T-helper 1 cell (primary cell): ENCODE data around the gene C16orf96.
A peak's percentile ranks its signal among the peaks of the same experiment; 100 is the strongest.

Experiments used
- DNase-seq, 5 donors: peaks; one replicate each; pipeline ENCODE4 v3.0.0-alpha.2; 2012 to 2020

C16orf96 gene

GRCh38 chr16:4602331-4602730 lies 46.2 kb downstream of the C16orf96 start:
- no peak for DNase-seq

- no peak for DNase-seq
Observed at GRCh38 chr16:4603624-4604170, 47.6 kb downstream of the C16orf96 start.

- no peak for DNase-seq
Observed at GRCh38 chr16:4604401-4604800, 48.3 kb downstream of the C16orf96 start.

GRCh38 chr16:4606354-4606753 lies 50.2 kb downstream of the C16orf96 start:
- DNase-seq: no peak

GRCh38 chr16:4607841-4608703 lies 51.9 kb downstream of the C16orf96 start:
- no peak for DNase-seq

- no peak for DNase-seq
Observed at GRCh38 chr16:4608704-4608980, 52.5 kb downstream of the C16orf96 start.

GRCh38 chr16:4609200-4610010 lies 53.3 kb downstream of the C16orf96 start:
- no peak for DNase-seq

GRCh38 chr16:4610011-4611005 lies 54.2 kb downstream of the C16orf96 start:
- DNase-seq: no peak

- DNase-seq: no peak
Observed at GRCh38 chr16:4611337-4612021, 55.3 kb downstream of the C16orf96 start.

GRCh38 chr16:4612474-4612931 lies 56.4 kb downstream of the C16orf96 start:
- DNase-seq: no peak

- no peak for DNase-seq
Observed at GRCh38 chr16:4612977-4613635, 57.0 kb downstream of the C16orf96 start.

GRCh38 chr16:4613636-4614570 lies 57.8 kb downstream of the C16orf96 start:
- DNase-seq: peak in 2 of 5 donors; percentile 10 to 38

- peak; percentile 59 to 88 (median 71) for DNase-seq
Observed at GRCh38 chr16:4614571-4615383, 58.6 kb downstream of the C16orf96 start, which contains the start of gene UBALD1. Gene UBALD1 (minus strand): TSS chr16:4614888. CDS start chr16:4614797, 91 bp downstream.

- peak in 1 of 5 donors; percentile 18 for DNase-seq
Observed at GRCh38 chr16:4615384-4616046, 59.4 kb downstream of the C16orf96 start.

GRCh38 chr16:4616047-4616811 lies 60.1 kb downstream of the C16orf96 start:
- peak; percentile 97 to 100 (median 98) for DNase-seq

- DNase-seq: no peak
Observed at GRCh38 chr16:4617880-4618279, 61.7 kb downstream of the C16orf96 start.

- no peak for DNase-seq
Observed at GRCh38 chr16:4618645-4619418, 62.7 kb downstream of the C16orf96 start.
